Progenitor cell of endocrine pancreas (in vitro differentiated cells): Measurements from ENCODE around the gene AP2A2. TPM values are rescaled to one million over a fixed set of nuclear protein-coding genes. Genes with fewer than 3 reads are reported as not detected.

Source experiments
- DNase-seq: peaks from one replicate; pipeline ENCODE4 v3.0.0; 2021; ENCODE audit warnings: low spot score; ENCODE audit not compliant: unreplicated experiment
- H3K27ac Mint-ChIP-seq: 2 replicates; pipeline ENCODE4 v1.8.0; 2021; ENCODE audit warnings: mild to moderate bottlenecking, moderate library complexity, mixed read lengths
- H3K27me3 Mint-ChIP-seq: 2 replicates; pipeline ENCODE4 v1.8.0; 2021; ENCODE audit warnings: mixed read lengths
- H3K36me3 Mint-ChIP-seq: 2 replicates; pipeline ENCODE4 v1.8.0; 2022; ENCODE audit warnings: mixed read lengths; ENCODE audit not compliant: insufficient read depth
- H3K4me1 Mint-ChIP-seq: 2 replicates; pipeline ENCODE4 v1.8.0; 2021; ENCODE audit warnings: low read depth, mixed read lengths
- H3K4me3 Mint-ChIP-seq: 2 replicates; pipeline ENCODE4 v1.8.0; 2021; ENCODE audit warnings: low read depth, mild to moderate bottlenecking, moderate library complexity, mixed read lengths
- H3K9me3 Mint-ChIP-seq: 2 replicates; pipeline ENCODE4 v1.8.0; 2021; ENCODE audit warnings: low read depth, mixed read lengths
- CTCF ChIP-seq: fragments of 200-600 bp; sonication (generic); IDR thresholded peaks from one replicate; pipeline ENCODE4 v1.5.0; 2021; ENCODE audit warnings: antibody characterized with exemption, mild to moderate bottlenecking; ENCODE audit not compliant: unreplicated experiment
- total RNA-seq: library from RNA; stranded (reverse); gene quantifications from 2 replicates; pipeline ENCODE4 v1.2.1, GENCODE V29; 2021

Gene AP2A2
- total RNA-seq, 1 donor from 2014 or later = 88.8 TPM

GRCh38 chr11:981764-982163, 56.1 kb downstream of the AP2A2 start:
- no peak overlapping the region for H3K4me3 Mint-ChIP-seq
- no peaks in the 10 kb centered on the region for H3K4me1 Mint-ChIP-seq
- no peaks in the 10 kb centered on the region for H3K9me3 Mint-ChIP-seq
- H3K36me3 Mint-ChIP-seq = peaks cover 12% of the 10 kb centered on the region
- H3K27me3 Mint-ChIP-seq = no peaks in the 10 kb centered on the region
- no peak overlapping the region for H3K27ac Mint-ChIP-seq
- DNase-seq = no peak
- no peak for TF ChIP-seq CTCF

- no peak for DNase-seq
- Mint-ChIP-seq H3K27ac (no peak overlapping the region), H3K27me3 (no peaks in the 10 kb centered on the region), H3K36me3 (peaks cover 11% of the 10 kb centered on the region), H3K4me1 (no peaks in the 10 kb centered on the region), H3K9me3 (no peaks in the 10 kb centered on the region), H3K4me3 (no peak overlapping the region)
- no peak for TF ChIP-seq CTCF
Observed at GRCh38 chr11:984546-984945, 58.9 kb downstream of the AP2A2 start.

- no peak for DNase-seq
- Mint-ChIP-seq H3K9me3 (no peaks in the 10 kb centered on the region), H3K27ac (no peak overlapping the region), H3K4me3 (no peak overlapping the region), H3K4me1 (no peaks in the 10 kb centered on the region), H3K36me3 (peaks cover 12% of the 10 kb centered on the region), H3K27me3 (no peaks in the 10 kb centered on the region)
- no peak for TF ChIP-seq CTCF
Observed at GRCh38 chr11:985406-985805, 59.7 kb downstream of the AP2A2 start.

- Mint-ChIP-seq H3K4me3 (no peak overlapping the region), H3K27me3 (no peaks in the 10 kb centered on the region), H3K36me3 (peaks cover 12% of the 10 kb centered on the region), H3K9me3 (no peaks in the 10 kb centered on the region), H3K4me1 (no peaks in the 10 kb centered on the region), H3K27ac (no peak overlapping the region)
- no peak for DNase-seq
- TF ChIP-seq CTCF = no peak
Observed at GRCh38 chr11:985848-986247, 60.2 kb downstream of the AP2A2 start.

- no peaks in the 10 kb centered on the region for H3K4me1 Mint-ChIP-seq
- no peaks in the 10 kb centered on the region for H3K9me3 Mint-ChIP-seq
- no peak for DNase-seq
- TF ChIP-seq CTCF = no peak
- H3K36me3 Mint-ChIP-seq = peaks cover 10% of the 10 kb centered on the region
- H3K4me3 Mint-ChIP-seq = no peak overlapping the region
- no peaks in the 10 kb centered on the region for H3K27me3 Mint-ChIP-seq
- no peak overlapping the region for H3K27ac Mint-ChIP-seq
Observed at GRCh38 chr11:986270-986951, 60.7 kb downstream of the AP2A2 start.
